ENCODE results near the gene FNTB. TPM values are rescaled to one million over a fixed set of nuclear protein-coding genes. Genes with fewer than 3 reads are reported as not detected.

FNTB gene
- total and polyA plus RNA-seq, 2 of the 13 experiments (the other 11 are each of a cell fraction or from before 2014, with no cell fraction given): 23.6 to 28.5 TPM

- TF ChIP-seq TOE1 (CRISPR knock-in tag; IDR thresholded peaks at IDR 0.05) (no peak), RFXAP (CRISPR knock-in tag; IDR thresholded peaks at IDR 0.05; ENCODE audit: borderline replicate concordance) (peak; percentile 37; the same call in 1 of the 2 replicates), NCOR1 (IDR thresholded peaks at IDR 0.05; ENCODE audit: borderline replicate concordance, low read length) (peak; percentile 43; the same call in 1 of the 2 replicates), FOSL2 (CRISPR knock-in tag; IDR thresholded peaks at IDR 0.05) (peak; percentile 28), ETS1 (CRISPR knock-in tag; IDR thresholded peaks at IDR 0.05) (no peak), ARID5B (CRISPR knock-in tag; IDR thresholded peaks at IDR 0.05) (peak; percentile 56), ZNF275 (CRISPR knock-in tag; IDR thresholded peaks at IDR 0.05; ENCODE audit: borderline replicate concordance) (peak; percentile 46; the same call in 1 of the 2 replicates), ZNF776 (CRISPR knock-in tag; IDR thresholded peaks at IDR 0.05) (peak; percentile 88; the same call in 1 of the 2 replicates), BRF2 (CRISPR knock-in tag; IDR thresholded peaks at IDR 0.05) (peak; percentile 54; the same call in 1 of the 2 replicates), ZNF800 (CRISPR knock-in tag; IDR thresholded peaks at IDR 0.05) (peak; percentile 42; the same call in 1 of the 2 replicates), AHR (CRISPR knock-in tag; IDR thresholded peaks at IDR 0.05) (peak; percentile 30; the same call in 1 of the 2 replicates), ZNF44 (CRISPR knock-in tag; IDR thresholded peaks at IDR 0.05) (peak; percentile 30; the same call in 1 of the 2 replicates), ZNF276 (CRISPR knock-in tag; IDR thresholded peaks at IDR 0.05; ENCODE audit: low read depth) (peak; percentile 89; the same call in 1 of the 2 replicates), ZNF382 (CRISPR knock-in tag; IDR thresholded peaks at IDR 0.05; ENCODE audit: borderline replicate concordance) (no peak), HNF4G (IDR thresholded peaks at IDR 0.05; ENCODE audit: borderline replicate concordance, low read depth, low read length) (peak; percentile 16; the same call in 1 of the 2 replicates), HNF4G (CRISPR knock-in tag; IDR thresholded peaks at IDR 0.05; ENCODE audit: borderline replicate concordance, low read depth) (no peak)
Measured at GRCh38 chr14:64986648-64987437, at the start of gene FNTB (continued).
